Right lobe of liver (tissue), 6 donors: ENCODE measurements around the gene TGFB2. TPM values are rescaled to one million over a fixed set of nuclear protein-coding genes. Genes with fewer than 3 reads are reported as not detected.

Experiments
- ATAC-seq, 4 donors: fragments of 200-7000 bp; cut with Tn5 transposase; one replicate each; pipeline ENCODE4 v1.9.1; 2020; ENCODE audit warnings: mild to moderate bottlenecking in 4 of 4, moderate library complexity in 4 of 4
- DNase-seq, 3 donors: peaks; one replicate each; pipeline ENCODE4 v3.0.0-alpha.2; 2020
- H3K27ac ChIP-seq, 3 donors: fragments of 200-600 bp; one replicate each; pipeline ENCODE4 v1.8.0; 2022
- H3K27me3 ChIP-seq, 2 donors: fragments of 200-600 bp; one replicate each; pipeline ENCODE4 v1.8.0; 2022
- H3K36me3 ChIP-seq, 4 donors: fragments of 200-600 bp; sonication (generic) in 1 of 4; one replicate each; pipeline versions ENCODE4 v1.5.1 to v1.8.0; 2017 to 2022; ENCODE audit warnings: control low read depth in 1 of 4
- H3K4me1 ChIP-seq, 4 donors: fragments of 200-600 bp; sonication (generic) in 1 of 4; one replicate each; pipeline versions ENCODE4 v1.5.1 to v1.8.0; 2017 to 2022; ENCODE audit warnings: control low read depth in 1 of 4
- H3K4me3 ChIP-seq, 3 donors: fragments of 200-600 bp; one replicate each; pipeline ENCODE4 v1.8.0; 2022
- H3K9me3 ChIP-seq, 4 donors: fragments of 200-600 bp; sonication (generic) in 1 of 4; one replicate each; pipeline versions ENCODE4 v1.5.1 to v1.8.0; 2017 to 2022; ENCODE audit warnings: control low read depth in 1 of 4
- CTCF ChIP-seq, 4 donors: fragments of 200-600 bp in 3 of 4; fragments of 450-650 bp in 1 of 4; IDR thresholded peaks; one replicate each; pipeline versions ENCODE4 v1.5.1 to v1.8.0; 2016 to 2022; ENCODE audit warnings: antibody characterized with exemption in 4 of 4, mild to moderate bottlenecking in 2 of 4
- POLR2A ChIP-seq: fragments of 450-650 bp; IDR thresholded peaks from one replicate; pipeline ENCODE4 v1.6.1; 2017; ENCODE audit warnings: antibody characterized with exemption, mild to moderate bottlenecking
- WGBS: methylation state at CpG from one replicate; pipeline ENCODE4 v1.1.6; 2018; ENCODE audit warnings: low coverage, low lambda C conversion rate; ENCODE audit not compliant: insufficient coverage; ENCODE audit errors: missing lambda C conversion rate; 5-methylcytosine and 5-hydroxymethylcytosine counted together
- intact Hi-C, 2 donors: fragments of 100-400 bp; cut with DNase I; formaldehyde crosslinking; loops; one replicate each; pipeline versions ENCODE4 v1.11.2 to v1.14.1; 2022
- total RNA-seq, 6 experiments: library from RNA; depleted of rRNA in 2 of 6; stranded (reverse); fragments of >200 nt in 2 of 6; fragmentation: NEBNext Ultra II Directional in 3 of 6; extraction: Animal tissue kit (Norgen Biotek cat#: 25700) in 3 of 6; gene quantifications; one replicate each; pipeline versions ENCODE4 v1.1.0 to v1.2.4, GENCODE V29; 2016 to 2023
- donor health status: DM: no; HTN: yes; CAD: no.
- donor health status: DM: no; HTN: no; CAD: no.
- donor health status: DM: no; HTN: no; CAD: no.
- donor health status: DM: no; HTN: yes; CAD: no.
- donor health status: DM: no; HTN: yes; CAD: no.

TGFB2 gene
- total RNA-seq, 6 experiments from 2014 or later: 0.18 to 2.8 (median 0.34) TPM

- Histone ChIP-seq H3K27ac (no peak overlapping the region), H3K9me3 (no peaks in the 10 kb centered on the region), H3K27me3 (no peaks in the 10 kb centered on the region), H3K4me3 (no peak overlapping the region), H3K4me1 (no peaks in the 10 kb centered on the region), H3K36me3 (no peaks in the 10 kb centered on the region)
- ATAC-seq (no peak), DNase-seq (no peak)
- TF ChIP-seq CTCF (IDR thresholded peaks at IDR 0.05): no peak
- TF ChIP-seq POLR2A: no peak
- 54% methylated on average over 6 of the region's 6 CpGs for WGBS
- intact Hi-C loops: no loop called here
Observed at GRCh38 chr1:218466341-218467010, 121.3 kb downstream of the TGFB2 start.

- Histone ChIP-seq H3K4me1 (no peaks in the 10 kb centered on the region), H3K27me3 (no peaks in the 10 kb centered on the region), H3K36me3 (no peaks in the 10 kb centered on the region), H3K4me3 (no peak overlapping the region), H3K9me3 (no peaks in the 10 kb centered on the region), H3K27ac (no peak overlapping the region)
- ATAC-seq (peak in 1 of 4 donors; percentile 15), DNase-seq (no peak)
- intact Hi-C loops: no loop called here
- 75% methylated on average over 8 of the region's 8 CpGs for WGBS
- TF ChIP-seq CTCF (IDR thresholded peaks at IDR 0.05) (no peak), POLR2A (no peak)
Observed at GRCh38 chr1:218467101-218468072, 122.3 kb downstream of the TGFB2 start.

GRCh38 chr1:218468711-218469110, 123.6 kb downstream of the TGFB2 start:
- Histone ChIP-seq H3K36me3 (no peaks in the 10 kb centered on the region), H3K27ac (no peak overlapping the region), H3K4me1 (no peaks in the 10 kb centered on the region), H3K27me3 (no peaks in the 10 kb centered on the region), H3K9me3 (no peaks in the 10 kb centered on the region), H3K4me3 (no peak overlapping the region)
- DNase-seq (no peak), ATAC-seq (peak in 2 of 4 donors; percentile 55 to 71)
- 38% methylated on average over 4 of the region's 4 CpGs for WGBS
- intact Hi-C loops: no loop called here
- TF ChIP-seq POLR2A: no peak
- TF ChIP-seq CTCF (IDR thresholded peaks at IDR 0.05): no peak

- no peak for TF ChIP-seq POLR2A
- Histone ChIP-seq H3K4me3 (no peak overlapping the region), H3K4me1 (no peaks in the 10 kb centered on the region), H3K36me3 (no peaks in the 10 kb centered on the region), H3K9me3 (no peaks in the 10 kb centered on the region), H3K27me3 (no peaks in the 10 kb centered on the region), H3K27ac (no peak overlapping the region)
- intact Hi-C loops: no loop called here
- no peak for DNase-seq
- WGBS: 20% methylated on average over 1 of the region's 1 CpG
- ATAC-seq: no peak
Observed at GRCh38 chr1:218472885-218473284, 127.7 kb downstream of the TGFB2 start.

- Histone ChIP-seq H3K4me3 (no peak overlapping the region), H3K4me1 (no peaks in the 10 kb centered on the region), H3K27ac (no peak overlapping the region), H3K27me3 (no peaks in the 10 kb centered on the region), H3K9me3 (no peaks in the 10 kb centered on the region), H3K36me3 (no peaks in the 10 kb centered on the region)
- WGBS: 50% methylated on average over 2 of the region's 2 CpGs
- DNase-seq (no peak), ATAC-seq (no peak)
- TF ChIP-seq CTCF (IDR thresholded peaks at IDR 0.05): no peak
- TF ChIP-seq POLR2A: no peak
- intact Hi-C loops: no loop called here
Observed at GRCh38 chr1:218473522-218473921, 128.4 kb downstream of the TGFB2 start.
